Tibial artery (tissue), 4 donors: Measurements from ENCODE around the gene URB1.

Experiments
- DNase-seq, 2 donors: peaks; one replicate each; pipeline ENCODE4 v3.0.0-alpha.2; 2019
- H3K27ac ChIP-seq, 2 donors: fragments of 200-600 bp; sonication (generic) in 1 of 2; 1 replicate in 1 of 2; 2 replicates in 1 of 2; pipeline ENCODE4 v1.5.1; 2018 to 2019; ENCODE audit warnings: mild to moderate bottlenecking in 1 of 2
- H3K27me3 ChIP-seq, 2 donors: fragments of 200-600 bp; sonication (generic) in 1 of 2; one replicate each; pipeline versions ENCODE4 v1.5.1 to v1.6.0; 2016 to 2019
- H3K36me3 ChIP-seq, 3 donors: fragments of 200-600 bp; sonication (generic) in 2 of 3; one replicate each; pipeline ENCODE4 v1.5.1; 2016 to 2019; ENCODE audit warnings: mild to moderate bottlenecking in 2 of 3
- H3K4me1 ChIP-seq, 4 donors: fragments of 200-600 bp; sonication (generic) in 2 of 4; 1 replicate in 3 of 4; 2 replicates in 1 of 4; pipeline ENCODE4 v1.5.1; 2016 to 2019
- H3K4me3 ChIP-seq, 2 donors: fragments of 200-600 bp; sonication (generic) in 1 of 2; 1 replicate in 1 of 2; 2 replicates in 1 of 2; pipeline ENCODE4 v1.5.1; 2018 to 2019; ENCODE audit warnings: mild to moderate bottlenecking in 2 of 2
- H3K9me3 ChIP-seq, 3 donors: fragments of 200-600 bp; sonication (generic) in 1 of 3; one replicate each; pipeline ENCODE4 v1.5.1; 2016 to 2019
- intact Hi-C: fragments of 100-400 bp; cut with DNase I; formaldehyde crosslinking; loops from one replicate; pipeline ENCODE4 v1.15.0; 2023; ENCODE audit warnings: low total_unique reads
- TF ChIP-seq, protein P1 (sequence below), 2 experiments: fragments of 200-600 bp in 1 of 2; fragments of 450-650 bp in 1 of 2; IDR thresholded peaks; one replicate each; pipeline ENCODE4 v1.5.1; 2017 to 2019; ENCODE audit warnings: antibody characterized with exemption in 2 of 2, mild to moderate bottlenecking in 1 of 2, moderate library complexity in 1 of 2

Gene URB1

DNA sequence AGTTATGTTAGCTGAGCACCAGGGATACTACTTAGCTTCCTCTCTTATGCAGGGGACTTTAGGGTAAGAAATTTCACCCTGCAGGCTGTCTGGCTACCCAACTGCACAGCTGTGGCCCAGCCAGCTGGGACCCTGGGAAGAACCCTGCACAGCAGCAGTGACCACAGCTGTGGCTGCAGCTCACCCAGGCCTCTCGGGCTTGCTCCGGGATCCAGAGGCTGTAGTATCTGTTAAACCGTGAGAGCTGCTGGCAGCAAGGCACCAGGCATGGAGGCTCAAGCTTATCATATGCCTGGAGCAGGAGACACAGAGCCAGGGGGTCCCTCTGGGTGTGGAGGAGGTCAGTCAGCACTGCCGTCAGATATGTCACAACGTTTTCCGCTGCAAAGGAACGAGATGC lies 40.3 kb downstream of the URB1 start:
- Histone ChIP-seq H3K4me3 (no peak overlapping the region), H3K27ac (no peak overlapping the region), H3K36me3 (peaks cover 82 to 100% (median 96%) of the 10 kb centered on the region in 3 donors), H3K4me1 (no peaks in the 10 kb centered on the region), H3K9me3 (no peaks in the 10 kb centered on the region), H3K27me3 (no peaks in the 10 kb centered on the region)
- no peak for DNase-seq
- TF ChIP-seq, protein P1, sequence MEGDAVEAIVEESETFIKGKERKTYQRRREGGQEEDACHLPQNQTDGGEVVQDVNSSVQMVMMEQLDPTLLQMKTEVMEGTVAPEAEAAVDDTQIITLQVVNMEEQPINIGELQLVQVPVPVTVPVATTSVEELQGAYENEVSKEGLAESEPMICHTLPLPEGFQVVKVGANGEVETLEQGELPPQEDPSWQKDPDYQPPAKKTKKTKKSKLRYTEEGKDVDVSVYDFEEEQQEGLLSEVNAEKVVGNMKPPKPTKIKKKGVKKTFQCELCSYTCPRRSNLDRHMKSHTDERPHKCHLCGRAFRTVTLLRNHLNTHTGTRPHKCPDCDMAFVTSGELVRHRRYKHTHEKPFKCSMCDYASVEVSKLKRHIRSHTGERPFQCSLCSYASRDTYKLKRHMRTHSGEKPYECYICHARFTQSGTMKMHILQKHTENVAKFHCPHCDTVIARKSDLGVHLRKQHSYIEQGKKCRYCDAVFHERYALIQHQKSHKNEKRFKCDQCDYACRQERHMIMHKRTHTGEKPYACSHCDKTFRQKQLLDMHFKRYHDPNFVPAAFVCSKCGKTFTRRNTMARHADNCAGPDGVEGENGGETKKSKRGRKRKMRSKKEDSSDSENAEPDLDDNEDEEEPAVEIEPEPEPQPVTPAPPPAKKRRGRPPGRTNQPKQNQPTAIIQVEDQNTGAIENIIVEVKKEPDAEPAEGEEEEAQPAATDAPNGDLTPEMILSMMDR (IDR thresholded peaks at IDR 0.05): no peak
- intact Hi-C loops: no loop called here

DNA sequence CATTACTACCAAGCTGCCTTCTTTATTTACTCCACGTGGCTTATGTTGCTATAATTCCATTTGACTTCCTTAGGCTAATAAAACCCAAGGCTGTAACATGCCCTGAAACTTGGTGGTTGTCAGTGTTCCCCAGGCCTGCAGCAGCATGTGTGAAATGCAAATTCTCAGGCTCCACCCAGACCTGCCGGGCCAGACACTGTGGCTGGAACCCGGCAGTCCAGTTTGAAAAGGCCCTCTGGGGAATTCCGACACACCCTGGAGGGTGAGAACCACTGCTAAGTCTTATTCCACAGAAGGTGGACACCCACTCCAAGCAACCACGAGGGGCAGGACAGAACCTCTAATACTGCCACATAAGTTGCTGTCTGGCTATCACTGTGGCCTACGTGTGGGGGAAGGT lies 41.4 kb downstream of the URB1 start:
- Histone ChIP-seq H3K4me1 (no peaks in the 10 kb centered on the region), H3K36me3 (peaks cover 83 to 100% (median 97%) of the 10 kb centered on the region in 3 donors), H3K9me3 (no peaks in the 10 kb centered on the region), H3K27me3 (no peaks in the 10 kb centered on the region), H3K4me3 (no peak overlapping the region), H3K27ac (no peak overlapping the region)
- intact Hi-C loops: no loop called here
- no peak for DNase-seq
- TF ChIP-seq, protein P1 (IDR thresholded peaks at IDR 0.05): no peak

DNA sequence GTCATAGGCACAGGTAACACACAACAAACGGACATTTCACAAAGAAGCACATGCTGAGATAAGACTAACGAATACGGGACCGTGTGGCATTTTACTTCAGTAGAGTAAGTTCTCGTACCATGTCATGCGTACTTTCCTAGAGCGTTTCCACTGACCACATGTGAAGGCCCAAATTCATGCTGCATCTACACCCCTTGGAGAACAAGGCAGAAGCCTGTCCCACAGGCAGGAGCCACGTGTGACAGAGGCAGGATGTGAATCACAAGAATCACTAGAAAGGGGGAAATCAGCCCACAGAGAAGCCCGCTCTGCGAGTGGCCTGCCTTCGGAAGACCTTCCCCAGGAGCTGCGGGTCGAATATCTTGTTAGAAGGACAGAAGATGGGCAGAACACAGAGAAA lies 41.8 kb downstream of the URB1 start:
- Histone ChIP-seq H3K4me1 (no peaks in the 10 kb centered on the region), H3K27ac (no peak overlapping the region), H3K36me3 (peaks cover 83 to 100% (median 97%) of the 10 kb centered on the region in 3 donors), H3K9me3 (no peaks in the 10 kb centered on the region), H3K27me3 (no peaks in the 10 kb centered on the region), H3K4me3 (no peak overlapping the region)
- DNase-seq: no peak
- intact Hi-C loops: no loop called here
- TF ChIP-seq, protein P1 (IDR thresholded peaks at IDR 0.05): no peak

DNA sequence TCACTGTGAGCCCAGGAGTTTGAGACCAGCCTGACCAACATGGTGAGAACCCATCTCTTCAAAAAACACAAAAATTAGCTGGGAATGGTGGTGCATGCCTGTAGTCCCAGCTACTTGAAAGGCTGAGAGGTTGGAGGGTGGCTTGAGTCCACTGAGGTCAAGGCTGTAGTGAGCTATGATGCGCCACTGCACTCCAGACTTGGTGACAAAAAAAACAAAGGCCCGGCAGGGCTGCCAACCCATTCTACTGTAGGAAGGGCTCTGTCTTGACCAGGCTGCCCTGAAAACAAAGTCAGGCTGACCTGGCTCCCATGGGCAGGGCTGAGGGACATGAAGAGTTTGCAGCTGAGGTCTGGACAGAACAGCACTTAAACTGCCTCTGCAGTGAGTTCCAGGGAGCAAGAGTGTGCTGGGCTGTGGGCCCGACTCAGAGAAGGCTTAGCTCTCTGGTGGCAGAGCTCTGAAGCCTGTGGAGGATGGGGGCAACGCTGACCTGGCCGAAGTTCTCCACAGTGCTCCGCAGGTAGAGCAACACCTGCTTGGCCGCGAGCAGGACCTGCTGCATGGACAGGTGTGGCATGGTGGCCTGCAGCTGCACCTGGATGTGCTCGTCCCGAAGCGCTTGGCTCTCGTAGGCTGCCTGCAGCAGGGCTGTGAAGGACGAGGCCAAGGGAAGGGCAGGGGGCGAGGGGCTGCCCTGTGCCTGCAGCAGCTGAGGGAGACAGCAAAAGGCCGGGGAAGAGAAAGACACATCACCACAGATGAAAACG lies 42.4 kb downstream of the URB1 start:
- Histone ChIP-seq H3K4me3 (no peak overlapping the region), H3K4me1 (no peaks in the 10 kb centered on the region), H3K27me3 (no peaks in the 10 kb centered on the region), H3K27ac (no peak overlapping the region), H3K9me3 (no peaks in the 10 kb centered on the region), H3K36me3 (peaks cover 83 to 100% (median 97%) of the 10 kb centered on the region in 3 donors)
- DNase-seq: no peak
- TF ChIP-seq, protein P1 (IDR thresholded peaks at IDR 0.05): no peak
- intact Hi-C loops: no loop called here

DNA sequence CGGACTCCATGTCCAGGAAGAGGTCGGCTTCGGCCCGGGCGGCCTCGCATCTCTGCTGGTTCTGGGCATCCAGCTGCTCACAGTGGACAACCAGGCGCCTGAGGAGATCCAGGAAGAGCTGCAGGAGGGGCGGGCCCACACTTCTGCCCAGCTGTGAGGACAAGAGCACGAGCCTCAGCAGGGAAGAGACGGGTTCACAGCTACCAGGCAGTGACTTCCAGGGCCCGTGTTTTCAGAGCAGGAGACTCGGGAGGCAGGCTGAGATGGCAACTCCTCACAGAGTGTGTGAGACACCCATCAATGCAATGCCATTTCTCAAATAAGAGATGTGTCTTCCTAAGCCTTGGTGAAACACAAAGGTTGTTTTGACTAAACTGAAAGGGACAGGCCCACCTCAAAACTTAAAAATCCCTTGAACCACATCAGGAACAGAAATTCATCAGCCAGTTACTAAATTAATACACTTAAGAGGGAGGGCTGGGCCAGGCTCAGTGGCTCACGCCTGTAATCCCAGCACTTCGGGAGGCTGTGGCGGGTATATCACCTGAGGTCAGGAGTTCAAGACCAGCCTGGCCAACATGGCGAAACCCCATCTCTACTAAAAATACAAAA lies 43.4 kb downstream of the URB1 start:
- Histone ChIP-seq H3K4me1 (no peaks in the 10 kb centered on the region), H3K27ac (no peak overlapping the region), H3K4me3 (no peak overlapping the region), H3K27me3 (no peaks in the 10 kb centered on the region), H3K9me3 (peaks cover 0 to 5% (median 0%) of the 10 kb centered on the region in 3 donors), H3K36me3 (peaks cover 83 to 100% (median 97%) of the 10 kb centered on the region in 3 donors)
- no peak for DNase-seq
- intact Hi-C loops: no loop called here
- TF ChIP-seq, protein P1 (IDR thresholded peaks at IDR 0.05): no peak
